ENCODE measurements around the gene PIP5K1B.

The PIP5K1B gene

GRCh38 chr9:68741234-68741633, 36.2 kb downstream of the PIP5K1B start:
- DNase-seq = no peak

DNA sequence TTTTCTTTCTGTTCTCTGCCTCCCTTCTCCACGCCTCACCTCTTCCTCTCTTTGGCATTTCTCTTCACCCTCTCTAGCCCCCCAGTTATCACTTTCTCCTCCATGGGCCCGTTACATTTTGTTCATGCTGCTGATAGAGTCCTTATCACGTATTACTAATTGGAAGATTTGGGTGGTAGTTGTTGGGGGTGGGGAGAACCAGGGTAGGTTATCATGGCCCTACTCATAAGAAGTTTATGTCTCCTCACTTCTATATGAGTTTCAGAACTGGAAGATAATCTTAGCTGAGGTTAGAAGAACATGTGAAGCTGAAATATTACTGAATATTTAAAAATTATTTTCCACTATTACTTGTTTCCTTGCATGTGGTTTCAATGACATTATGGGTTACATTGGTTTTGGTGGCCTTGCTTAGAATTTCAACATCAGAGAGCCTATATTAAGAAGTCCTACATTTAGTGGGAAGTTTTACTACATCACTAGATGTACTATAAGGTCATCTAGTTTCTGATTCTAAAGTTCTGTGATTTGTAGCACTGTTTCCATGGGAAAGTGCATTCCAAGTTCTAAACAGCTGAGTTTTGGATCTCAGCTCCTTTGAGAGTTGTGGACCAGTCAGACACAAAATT, 36.8 kb downstream of the PIP5K1B start:
- no peak for DNase-seq

DNA sequence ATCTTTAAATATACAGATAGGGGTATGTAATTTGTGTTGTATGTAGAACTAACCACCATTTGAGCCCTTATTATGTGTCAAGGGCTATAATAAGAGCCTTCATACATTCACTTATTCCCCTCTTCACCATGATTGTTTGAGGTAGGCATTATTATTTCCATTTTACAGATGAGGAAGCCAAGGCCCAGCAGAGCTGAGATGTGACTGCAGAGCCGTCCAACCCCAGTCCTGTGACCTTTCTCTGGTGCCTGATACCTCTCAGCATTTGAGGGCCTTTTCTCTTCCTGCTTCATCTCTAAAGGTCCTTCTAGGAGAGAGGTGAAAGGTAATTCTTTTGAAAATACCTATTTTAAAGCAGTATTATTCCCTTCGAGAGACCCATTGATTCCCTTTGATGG, 37.3 kb downstream of the PIP5K1B start:
- DNase-seq = no peak

GRCh38 chr9:68744426-68744825, 39.4 kb downstream of the PIP5K1B start:
- no peak for DNase-seq

DNA sequence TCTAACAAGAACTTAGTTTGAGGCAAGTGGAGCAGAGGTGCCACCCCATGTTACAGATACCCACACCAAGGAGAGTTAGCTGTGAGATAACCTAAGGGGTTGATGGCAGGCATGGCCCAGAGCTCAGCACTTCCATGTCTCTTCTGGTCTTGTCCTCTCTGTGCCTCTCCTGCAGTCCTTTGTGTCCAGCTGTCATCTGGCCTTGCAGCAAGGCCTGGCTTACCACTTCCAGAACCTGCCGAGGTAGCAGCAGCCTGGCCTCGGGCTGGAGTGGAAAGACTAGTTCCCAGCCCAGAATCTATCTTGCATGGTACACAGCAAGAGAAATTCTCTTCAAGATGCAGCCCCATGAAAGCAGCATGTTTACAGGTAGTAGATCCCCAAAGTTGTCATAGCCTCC, 41.5 kb downstream of the PIP5K1B start:
- DNase-seq = no peak

DNA sequence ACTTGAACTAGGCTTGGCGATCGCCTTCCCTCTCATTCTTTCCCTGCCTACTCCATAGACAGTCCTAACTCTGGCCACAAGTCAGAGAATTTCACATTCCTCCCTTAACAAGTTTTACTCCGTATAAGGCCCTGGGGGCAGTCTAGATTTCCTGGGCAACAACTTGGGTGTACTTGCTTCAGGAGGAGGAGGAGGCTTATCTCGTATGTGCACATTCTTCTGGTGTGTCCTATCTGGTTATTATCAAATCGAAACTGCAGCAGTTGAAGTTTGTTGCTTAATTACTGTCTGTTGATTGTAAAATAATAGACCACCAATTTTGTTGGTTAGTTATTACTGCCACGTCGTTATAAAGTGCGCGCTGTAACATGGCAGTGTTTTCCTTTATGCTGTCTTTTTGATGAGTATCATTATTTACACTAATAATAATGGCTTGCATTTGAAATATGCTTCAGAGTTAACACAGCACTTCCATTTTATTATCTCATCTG, 42.0 kb downstream of the PIP5K1B start:
- DNase-seq = no peak

DNA sequence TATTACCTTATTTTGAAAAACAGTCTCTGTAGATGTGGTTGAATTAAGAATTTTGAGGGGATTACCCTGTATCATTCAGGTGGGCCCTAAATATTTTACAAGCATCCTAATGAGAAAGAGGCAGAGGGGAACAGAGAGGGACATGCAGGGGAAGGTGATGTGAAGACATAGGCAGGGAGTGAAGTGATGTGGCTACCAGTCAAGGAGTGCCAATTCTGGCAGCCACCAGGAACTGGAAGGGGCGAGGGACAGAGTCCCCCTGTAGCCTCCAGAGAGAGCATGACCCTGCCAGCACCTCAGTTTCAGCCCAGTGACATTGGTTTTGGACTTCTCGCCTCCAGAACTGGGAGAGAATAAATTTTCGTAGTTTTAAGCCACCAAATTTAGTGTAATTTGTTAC, 44.1 kb downstream of the PIP5K1B start:
- DNase-seq = no peak

- no peak for DNase-seq
Measured at GRCh38 chr9:68749579-68750159, 44.6 kb downstream of the PIP5K1B start.

- DNase-seq = no peak
Measured at GRCh38 chr9:68750255-68750654, 45.2 kb downstream of the PIP5K1B start.

GRCh38 chr9:68750786-68751185, 45.7 kb downstream of the PIP5K1B start:
- no peak for DNase-seq

DNA sequence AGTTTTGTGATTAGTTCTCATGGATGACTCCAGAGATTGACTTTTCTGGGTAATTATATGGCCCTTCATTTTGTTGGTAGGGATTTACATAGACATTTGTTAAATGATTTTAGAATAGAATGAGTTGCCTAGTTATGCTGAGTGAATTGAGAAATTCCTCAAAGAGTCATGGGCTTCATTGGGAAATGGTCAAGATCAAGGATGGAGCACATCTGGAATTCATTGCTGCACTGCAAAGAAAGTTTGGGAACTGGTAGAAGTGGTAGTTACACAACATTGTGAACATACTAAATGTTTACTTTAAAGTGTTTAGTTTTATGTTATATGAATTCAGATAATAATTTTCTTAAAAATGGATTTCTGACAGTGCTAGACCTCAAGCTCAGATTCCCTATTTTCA, 46.5 kb downstream of the PIP5K1B start:
- DNase-seq = no peak

DNA sequence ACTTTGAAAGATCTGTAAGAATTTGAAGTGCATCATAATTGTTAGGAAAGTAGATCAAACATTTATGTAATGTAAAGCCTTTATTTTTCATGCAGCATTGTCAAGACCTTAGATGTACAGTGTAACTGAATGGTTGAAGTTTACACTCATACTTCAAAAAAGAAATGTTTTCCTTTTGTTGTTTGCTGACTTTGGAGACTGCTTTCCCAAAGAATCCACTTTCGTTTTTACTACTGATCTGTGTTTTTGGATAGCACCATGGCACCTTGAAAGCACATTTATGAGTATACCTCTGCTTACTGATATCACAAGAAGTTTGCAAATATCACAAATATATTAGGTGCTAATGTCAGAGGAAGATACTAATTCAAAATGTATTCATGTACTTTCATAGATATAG, 50.0 kb downstream of the PIP5K1B start:
- no peak for DNase-seq

DNA sequence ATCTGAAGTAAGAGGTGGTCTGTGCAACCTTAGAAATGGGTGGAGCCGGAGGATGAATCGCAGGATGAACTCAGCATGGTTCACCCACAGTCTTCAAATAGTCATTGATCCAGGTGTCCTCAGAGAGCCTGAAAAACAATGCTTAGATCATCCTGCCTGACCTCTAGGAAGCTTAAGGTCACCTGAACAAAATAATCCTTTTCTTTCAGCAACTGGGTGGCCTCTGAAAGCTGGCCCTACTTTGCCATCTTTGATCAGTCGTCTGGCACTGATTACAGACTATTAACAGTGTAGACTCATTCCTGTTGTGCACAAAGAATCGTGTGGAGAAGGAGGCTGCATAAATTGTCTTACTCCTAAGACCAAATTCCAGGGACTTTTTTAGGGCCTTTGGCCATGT, 50.7 kb downstream of the PIP5K1B start:
- DNase-seq = no peak

- no peak for DNase-seq
Measured at GRCh38 chr9:68759981-68760673, 55.1 kb downstream of the PIP5K1B start.

DNA sequence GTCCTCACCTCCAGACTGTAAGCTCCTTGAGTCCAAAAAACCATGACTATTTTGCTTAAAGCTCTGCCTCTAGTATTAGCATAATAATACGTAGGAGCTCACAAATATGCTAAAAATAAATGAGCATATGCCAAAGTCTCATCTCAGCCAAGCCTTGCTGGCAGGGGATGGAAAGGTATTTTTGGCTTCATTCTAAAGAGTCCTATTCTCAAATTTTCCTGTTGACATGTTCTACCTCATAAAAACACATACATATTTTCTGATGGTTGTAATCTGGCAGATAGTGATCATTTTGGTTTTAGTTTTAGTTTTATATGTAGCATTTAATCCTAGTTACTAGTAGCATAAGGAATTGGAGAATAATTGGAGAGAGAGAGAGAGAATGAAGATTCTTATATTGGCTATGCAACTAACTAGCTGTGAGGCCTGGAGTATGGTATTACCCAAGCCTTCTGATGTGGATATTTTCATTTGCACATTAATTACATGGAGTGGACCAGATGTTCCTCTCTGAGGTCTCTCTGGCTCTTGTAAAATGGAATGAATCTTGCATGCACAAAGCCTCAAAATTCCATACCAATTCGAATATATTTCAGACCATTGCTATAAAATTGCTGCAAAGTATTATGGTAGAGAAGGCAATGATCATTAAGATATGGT, 55.8 kb downstream of the PIP5K1B start:
- no peak for DNase-seq

GRCh38 chr9:68762570-68762969, 57.5 kb downstream of the PIP5K1B start:
- DNase-seq = no peak

DNA sequence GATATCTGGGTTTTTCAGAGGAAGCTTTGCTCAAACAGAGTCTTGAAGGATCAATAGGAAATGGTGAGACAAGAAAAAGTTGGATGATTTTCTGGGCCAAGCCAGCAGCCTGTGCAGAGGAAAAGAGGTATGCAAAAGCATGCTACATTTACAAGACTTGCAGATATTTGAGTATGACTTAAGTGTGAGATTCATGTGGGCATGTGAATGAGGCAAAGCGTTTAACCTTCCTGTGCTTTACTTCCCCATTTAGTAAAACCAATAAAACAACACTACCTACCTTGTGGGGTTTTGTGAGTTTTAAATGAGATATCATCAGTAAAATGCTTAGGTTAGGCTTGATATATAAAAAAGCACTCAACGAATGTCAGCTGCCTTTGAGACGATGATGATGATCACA, 58.1 kb downstream of the PIP5K1B start:
- DNase-seq = no peak

DNA sequence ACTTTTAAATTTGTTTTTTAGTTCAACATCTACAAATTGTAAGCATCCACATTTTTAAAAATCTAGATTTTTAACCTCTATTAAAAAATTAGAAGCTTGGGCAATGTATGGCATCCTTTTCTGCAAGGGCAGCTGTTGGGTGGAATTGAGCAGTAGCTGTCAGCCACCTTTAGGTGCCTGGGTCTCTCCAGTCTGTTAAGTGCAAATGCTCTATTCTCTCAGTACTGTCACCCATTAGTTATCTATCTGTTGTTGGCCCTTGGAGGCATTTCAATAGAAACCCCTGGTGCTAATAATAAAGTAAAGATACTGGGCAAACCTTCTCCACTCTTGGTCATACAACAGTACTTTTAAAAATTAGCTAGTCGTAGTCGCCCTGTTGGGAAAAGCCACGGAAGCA, 63.6 kb downstream of the PIP5K1B start:
- DNase-seq = no peak

GRCh38 chr9:68769852-68770251, 64.8 kb downstream of the PIP5K1B start:
- DNase-seq = no peak

- no peak for DNase-seq
Measured at GRCh38 chr9:68771376-68771775, 66.3 kb downstream of the PIP5K1B start.

- DNase-seq = no peak
Measured at GRCh38 chr9:68775003-68775730, 70.1 kb downstream of the PIP5K1B start.

GRCh38 chr9:68777070-68777763, 72.2 kb downstream of the PIP5K1B start:
- no peak for DNase-seq

GRCh38 chr9:68778635-68779034, 73.6 kb downstream of the PIP5K1B start:
- DNase-seq = no peak
